ENCODE data around the gene CCL18.
"Not testable (repeated sequence)": the region's sequence is repeated elsewhere in the genome, so short reads cannot be mapped to it uniquely, and the experiment has no call there.

Gene CCL18, protein sequence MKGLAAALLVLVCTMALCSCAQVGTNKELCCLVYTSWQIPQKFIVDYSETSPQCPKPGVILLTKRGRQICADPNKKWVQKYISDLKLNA

DNA sequence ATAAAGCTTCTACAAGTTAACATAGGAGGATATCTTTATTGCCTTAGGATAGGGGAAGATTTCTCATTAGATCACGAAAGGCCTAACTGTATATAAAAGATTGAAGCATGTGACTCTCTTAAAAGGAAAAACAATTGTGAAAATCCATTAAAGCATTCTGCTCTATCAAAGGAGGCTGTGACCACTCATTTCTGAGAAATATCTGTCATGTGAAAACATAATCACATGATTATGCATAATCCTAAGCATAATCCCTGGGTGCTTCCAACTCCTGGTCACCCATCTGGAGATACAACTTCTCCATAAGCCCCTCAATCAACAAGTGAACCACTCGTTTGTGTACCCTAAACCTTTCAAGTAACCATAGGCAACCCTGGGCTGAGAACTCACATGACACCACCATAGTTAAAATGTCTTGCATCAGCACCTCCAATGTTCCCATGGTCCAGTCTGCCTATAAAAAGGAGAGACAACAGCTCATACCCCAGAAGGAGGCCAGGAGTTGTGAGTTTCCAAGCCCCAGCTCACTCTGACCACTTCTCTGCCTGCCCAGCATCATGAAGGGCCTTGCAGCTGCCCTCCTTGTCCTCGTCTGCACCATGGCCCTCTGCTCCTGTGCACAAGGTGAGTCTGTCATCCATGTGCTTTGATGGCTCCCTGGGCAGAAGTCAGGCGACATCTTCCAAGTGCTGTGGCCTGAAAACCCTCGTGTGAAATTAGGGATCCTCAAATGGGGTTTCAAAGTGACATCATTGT is at the start of gene CCL18:
CCL18 (plus strand) TSS at position 487 of the 756 bp plus-strand sequence; CDS start at position 558, 71 bp downstream.
- TF ChIP-seq EZH2 (IDR thresholded peaks at IDR 0.05; ENCODE audit: borderline replicate concordance, low read depth, low read length, severe bottlenecking) = no peak
- TF ChIP-seq, protein P1, sequence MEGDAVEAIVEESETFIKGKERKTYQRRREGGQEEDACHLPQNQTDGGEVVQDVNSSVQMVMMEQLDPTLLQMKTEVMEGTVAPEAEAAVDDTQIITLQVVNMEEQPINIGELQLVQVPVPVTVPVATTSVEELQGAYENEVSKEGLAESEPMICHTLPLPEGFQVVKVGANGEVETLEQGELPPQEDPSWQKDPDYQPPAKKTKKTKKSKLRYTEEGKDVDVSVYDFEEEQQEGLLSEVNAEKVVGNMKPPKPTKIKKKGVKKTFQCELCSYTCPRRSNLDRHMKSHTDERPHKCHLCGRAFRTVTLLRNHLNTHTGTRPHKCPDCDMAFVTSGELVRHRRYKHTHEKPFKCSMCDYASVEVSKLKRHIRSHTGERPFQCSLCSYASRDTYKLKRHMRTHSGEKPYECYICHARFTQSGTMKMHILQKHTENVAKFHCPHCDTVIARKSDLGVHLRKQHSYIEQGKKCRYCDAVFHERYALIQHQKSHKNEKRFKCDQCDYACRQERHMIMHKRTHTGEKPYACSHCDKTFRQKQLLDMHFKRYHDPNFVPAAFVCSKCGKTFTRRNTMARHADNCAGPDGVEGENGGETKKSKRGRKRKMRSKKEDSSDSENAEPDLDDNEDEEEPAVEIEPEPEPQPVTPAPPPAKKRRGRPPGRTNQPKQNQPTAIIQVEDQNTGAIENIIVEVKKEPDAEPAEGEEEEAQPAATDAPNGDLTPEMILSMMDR (IDR thresholded peaks at IDR 0.05; ENCODE audit: borderline replicate concordance, extremely low read depth, low read length, poor library complexity, severe bottlenecking) = no peak
- H3K27me3 ChIP-seq (ENCODE audit: insufficient read depth, low read length, poor library complexity) = no peaks in the 10 kb centered on the region
- H3K9ac ChIP-seq (ENCODE audit: low read depth, low read length) = no peak within 1 kb of the TSS
- H3K4me1 ChIP-seq (ENCODE audit: insufficient read depth, low read length) = no peaks in the 10 kb centered on the region
- H3K9me3 ChIP-seq (ENCODE audit: insufficient read depth, low read length, severe bottlenecking) = no peaks in the 10 kb centered on the region
- ATAC-seq (ENCODE audit: insufficient read depth, low read depth) (no peak), DNase-seq (no peak)
- H3K27ac ChIP-seq (ENCODE audit: low read length) = no peak within 1 kb of the TSS
- H3K4me2 ChIP-seq (ENCODE audit: insufficient read depth, low read length) = no peak within 1 kb of the TSS
- H3K4me3 ChIP-seq (ENCODE audit: low read depth in 1 of 2, low read length in 2 of 2) = no peak within 1 kb of the TSS
- H2AFZ ChIP-seq (ENCODE audit: low read depth, low read length) = no peak within 1 kb of the TSS
- no peaks in the 10 kb centered on the region for H4K20me1 ChIP-seq (ENCODE audit: insufficient read depth, low read length)
- no peaks in the 10 kb centered on the region for H3K79me2 ChIP-seq (ENCODE audit: insufficient read depth, low read length)
- H3K36me3 ChIP-seq (ENCODE audit: insufficient read depth, low read length) = no peaks in the 10 kb centered on the region

DNA sequence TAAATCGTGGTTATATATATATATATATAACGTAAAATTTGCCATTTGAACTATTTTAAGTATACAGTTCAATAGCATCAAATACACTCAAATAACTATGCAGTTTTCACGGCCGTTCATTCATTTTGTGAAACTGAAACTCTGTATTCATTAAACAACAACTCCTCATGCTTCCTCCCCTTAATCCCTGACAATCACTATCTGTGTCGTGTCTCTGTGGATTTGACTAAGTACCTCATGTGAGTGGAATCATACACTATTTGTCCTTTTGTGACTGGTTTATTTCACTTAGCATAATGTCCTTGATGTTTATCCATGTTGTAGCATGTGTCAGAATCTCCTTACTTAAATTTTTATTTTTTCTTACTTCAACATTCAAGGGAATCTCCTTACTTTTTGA is 49.1 kb upstream of the CCL18 start:
- H3K9ac ChIP-seq (ENCODE audit: low read depth, low read length) = no peak overlapping the region
- H3K79me2 ChIP-seq (ENCODE audit: insufficient read depth, low read length) = no peaks in the 10 kb centered on the region
- no peaks in the 10 kb centered on the region for H3K9me3 ChIP-seq (ENCODE audit: insufficient read depth, low read length, severe bottlenecking)
- peaks cover 10% of the 10 kb centered on the region for H3K27me3 ChIP-seq (ENCODE audit: insufficient read depth, low read length, poor library complexity)
- no peak overlapping the region for H3K4me2 ChIP-seq (ENCODE audit: insufficient read depth, low read length)
- H2AFZ ChIP-seq (ENCODE audit: low read depth, low read length) = no peak overlapping the region
- H3K4me1 ChIP-seq (ENCODE audit: insufficient read depth, low read length) = no peaks in the 10 kb centered on the region
- DNase-seq (no peak), ATAC-seq (ENCODE audit: insufficient read depth, low read depth) (no peak)
- H3K27ac ChIP-seq (ENCODE audit: low read length) = no peak overlapping the region
- H3K36me3 ChIP-seq (ENCODE audit: insufficient read depth, low read length) = no peaks in the 10 kb centered on the region
- TF ChIP-seq, protein P1 (IDR thresholded peaks at IDR 0.05; ENCODE audit: borderline replicate concordance, extremely low read depth, low read length, poor library complexity, severe bottlenecking) = no peak
- no peak for TF ChIP-seq EZH2 (IDR thresholded peaks at IDR 0.05; ENCODE audit: borderline replicate concordance, low read depth, low read length, severe bottlenecking)
- H4K20me1 ChIP-seq (ENCODE audit: insufficient read depth, low read length) = no peaks in the 10 kb centered on the region
- no peak overlapping the region for H3K4me3 ChIP-seq (ENCODE audit: low read depth in 1 of 2, low read length in 2 of 2)

DNA sequence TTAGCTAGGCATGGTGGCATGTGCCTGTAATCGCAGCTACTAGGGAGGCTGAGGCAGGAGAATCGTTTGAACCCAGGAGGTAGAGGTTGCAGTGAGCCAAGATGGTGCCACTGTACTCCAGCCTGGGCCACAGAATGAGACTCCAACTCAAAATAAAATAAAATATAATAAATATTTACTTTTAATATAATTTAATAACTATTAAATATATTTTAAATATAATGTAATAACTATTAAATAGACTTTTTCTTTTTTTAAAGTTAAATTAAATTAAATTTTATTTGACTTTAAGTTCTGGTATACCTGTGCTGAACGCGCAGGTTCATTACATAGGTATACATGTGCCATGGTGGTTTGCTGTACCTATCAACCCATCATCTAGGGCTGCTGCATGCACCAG is 48.2 kb upstream of the CCL18 start:
- H3K27me3 ChIP-seq (ENCODE audit: insufficient read depth, low read length, poor library complexity); H3K27ac ChIP-seq (ENCODE audit: low read length); H3K9me3 ChIP-seq (ENCODE audit: insufficient read depth, low read length, severe bottlenecking); H3K4me3 ChIP-seq (ENCODE audit: low read depth in 1 of 2, low read length in 2 of 2); ATAC-seq (ENCODE audit: insufficient read depth, low read depth); H3K79me2 ChIP-seq (ENCODE audit: insufficient read depth, low read length); H3K4me2 ChIP-seq (ENCODE audit: insufficient read depth, low read length); H3K4me1 ChIP-seq (ENCODE audit: insufficient read depth, low read length); H3K9ac ChIP-seq (ENCODE audit: low read depth, low read length); H3K36me3 ChIP-seq (ENCODE audit: insufficient read depth, low read length); DNase-seq; H4K20me1 ChIP-seq (ENCODE audit: insufficient read depth, low read length); H2AFZ ChIP-seq (ENCODE audit: low read depth, low read length): not testable (repeated sequence)

DNA sequence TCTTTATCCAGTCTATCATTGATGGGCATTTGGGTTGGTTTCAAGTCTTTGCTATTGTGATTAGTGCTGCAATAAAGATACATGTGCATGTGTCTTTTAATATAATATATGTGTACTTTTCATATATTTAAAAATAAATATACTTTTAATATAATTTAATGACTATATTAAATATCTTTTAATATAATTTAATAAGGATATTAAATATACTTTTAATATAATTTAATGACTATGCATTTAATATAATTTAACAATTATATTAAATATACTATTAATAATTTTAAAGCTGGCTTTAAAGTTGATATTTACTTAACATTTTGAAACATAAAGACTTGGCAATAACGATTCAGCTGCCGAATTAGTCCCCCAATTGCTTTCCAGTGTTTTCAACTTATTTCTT is 47.5 kb upstream of the CCL18 start:
- Histone ChIP-seq H3K4me3 (ENCODE audit: low read depth in 1 of 2, low read length in 2 of 2) (no peak overlapping the region), H3K36me3 (ENCODE audit: insufficient read depth, low read length) (no peaks in the 10 kb centered on the region), H3K4me1 (ENCODE audit: insufficient read depth, low read length) (no peaks in the 10 kb centered on the region), H3K27me3 (ENCODE audit: insufficient read depth, low read length, poor library complexity) (peaks cover 10% of the 10 kb centered on the region), H4K20me1 (ENCODE audit: insufficient read depth, low read length) (no peaks in the 10 kb centered on the region), H3K9ac (ENCODE audit: low read depth, low read length) (no peak overlapping the region), H3K4me2 (ENCODE audit: insufficient read depth, low read length) (no peak overlapping the region), H3K9me3 (ENCODE audit: insufficient read depth, low read length, severe bottlenecking) (no peaks in the 10 kb centered on the region), H3K79me2 (ENCODE audit: insufficient read depth, low read length) (no peaks in the 10 kb centered on the region), H3K27ac (ENCODE audit: low read length) (no peak overlapping the region), H2AFZ (ENCODE audit: low read depth, low read length) (no peak overlapping the region)
- DNase-seq (no peak), ATAC-seq (ENCODE audit: insufficient read depth, low read depth) (no peak)
- no peak for TF ChIP-seq EZH2 (IDR thresholded peaks at IDR 0.05; ENCODE audit: borderline replicate concordance, low read depth, low read length, severe bottlenecking)
- TF ChIP-seq, protein P1 (IDR thresholded peaks at IDR 0.05; ENCODE audit: borderline replicate concordance, extremely low read depth, low read length, poor library complexity, severe bottlenecking) = no peak

Measured in DND-41 (cell line).